GM21447 (cell line): ENCODE results near the gene KRTAP5-5.
"Not testable (repeated sequence)": the region's sequence is repeated elsewhere in the genome, so short reads cannot be mapped to it uniquely, and the experiment has no call there.

ENCODE experiments used
- ATAC-seq: cut with Tn5 transposase; IDR thresholded peaks from one replicate; pipeline ENCODE4 v1.9.1; 2021; ENCODE audit not compliant: unreplicated experiment

The KRTAP5-5 gene

DNA sequence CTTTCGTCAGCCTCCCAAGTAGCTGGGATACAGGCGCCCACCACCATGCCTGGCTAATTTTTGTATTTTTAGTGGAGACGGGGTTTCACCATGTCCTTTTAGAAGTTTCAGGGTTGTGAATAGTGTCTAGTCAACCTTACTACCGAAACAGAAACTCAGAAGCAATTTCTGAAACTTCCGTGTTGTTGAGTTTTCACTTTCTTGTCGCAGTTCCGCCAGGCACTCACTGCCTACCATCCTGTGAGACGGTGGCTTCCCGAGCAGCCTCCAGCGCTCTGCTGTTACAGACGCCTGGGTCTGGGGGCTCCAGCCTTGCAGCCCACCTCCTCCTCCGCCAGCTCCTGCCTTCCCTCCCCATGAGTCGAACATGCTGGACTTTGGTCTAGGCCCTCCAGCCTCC is 23.7 kb upstream of the KRTAP5-5 start:
- peak; percentile 94 for ATAC-seq

DNA sequence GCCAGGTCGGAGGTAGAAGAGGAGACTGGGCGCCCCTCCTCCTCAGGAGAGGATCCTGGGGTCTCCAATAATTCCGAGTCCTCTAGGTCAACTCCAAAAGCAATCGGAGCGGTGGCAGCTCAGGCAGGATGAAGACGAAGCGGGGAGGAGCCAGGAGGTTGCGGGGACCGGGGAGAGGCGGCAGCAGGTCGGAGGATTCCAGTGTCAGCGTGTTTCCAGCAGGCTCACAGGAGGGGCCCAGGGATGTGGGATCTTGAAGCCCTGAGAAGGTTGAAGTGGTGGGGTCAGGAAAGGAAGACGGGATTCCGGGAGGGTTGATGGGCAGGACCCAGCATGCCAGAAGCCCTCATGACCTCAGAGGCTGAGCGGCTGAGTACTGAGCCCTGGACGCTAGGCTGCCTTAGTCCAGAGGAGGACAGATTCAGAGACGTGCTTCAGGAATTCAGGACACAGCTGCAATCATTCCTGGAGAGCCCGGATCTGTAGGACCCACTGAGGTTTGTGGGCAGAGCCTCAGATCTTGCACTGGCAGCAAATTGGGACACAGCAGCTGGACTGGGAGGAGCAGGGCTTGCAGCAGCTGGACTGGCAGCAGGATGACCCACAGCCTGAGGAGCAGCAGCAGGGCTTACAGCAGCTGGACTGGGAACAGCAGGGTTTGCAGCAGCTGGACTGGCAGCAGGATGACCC is 22.3 kb upstream of the KRTAP5-5 start:
- not testable (repeated sequence) for ATAC-seq

GRCh38 chr11:1607901-1608300 is 21.7 kb upstream of the KRTAP5-5 start:
- ATAC-seq: not testable (repeated sequence)

DNA sequence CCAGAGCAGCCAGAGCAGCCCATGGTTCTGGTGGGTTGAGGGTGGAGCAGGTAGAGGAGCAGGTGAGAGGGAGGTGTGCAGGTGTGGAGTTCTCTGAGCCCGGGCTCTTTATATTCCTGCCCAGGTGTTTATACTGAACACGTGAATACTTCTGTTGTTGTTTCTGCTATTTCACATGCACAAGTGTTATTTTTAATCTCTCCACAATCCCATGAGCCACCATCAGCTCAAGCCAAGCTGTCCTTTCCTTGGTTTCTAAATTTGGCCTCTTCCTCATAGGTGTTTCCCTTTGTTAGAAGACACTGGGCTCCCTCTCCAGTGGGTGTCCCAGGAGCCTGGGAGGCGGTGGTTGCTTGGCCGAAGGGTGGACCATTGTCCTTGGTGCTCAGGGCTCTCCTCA is 21.2 kb upstream of the KRTAP5-5 start, which contains the start of gene KRTAP5-3:
Gene KRTAP5-3, minus strand, starts transcription at position 101 of the 400 bp plus-strand sequence. Its CDS starts 78 bp downstream, at position 23.
- no peak for ATAC-seq

DNA sequence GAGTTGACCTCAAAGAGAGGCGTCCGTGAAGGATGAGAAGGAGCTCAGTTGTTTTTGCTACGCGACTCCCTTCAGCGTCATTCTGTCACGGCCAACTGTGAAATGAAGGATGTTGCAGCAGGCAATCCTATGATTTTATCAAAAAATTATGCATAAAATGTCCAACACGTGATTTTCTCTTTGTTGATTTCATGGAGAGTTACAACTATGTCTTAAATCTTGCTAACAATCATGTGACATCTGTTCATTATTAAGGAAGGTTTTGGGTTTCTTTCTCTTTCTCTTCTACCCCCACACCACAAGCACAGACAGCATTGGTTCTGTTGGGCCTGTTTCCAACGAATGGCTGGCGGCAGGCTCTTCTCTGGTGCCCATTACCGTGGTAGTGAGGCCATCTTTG is 11.3 kb upstream of the KRTAP5-5 start:
- no peak for ATAC-seq

DNA sequence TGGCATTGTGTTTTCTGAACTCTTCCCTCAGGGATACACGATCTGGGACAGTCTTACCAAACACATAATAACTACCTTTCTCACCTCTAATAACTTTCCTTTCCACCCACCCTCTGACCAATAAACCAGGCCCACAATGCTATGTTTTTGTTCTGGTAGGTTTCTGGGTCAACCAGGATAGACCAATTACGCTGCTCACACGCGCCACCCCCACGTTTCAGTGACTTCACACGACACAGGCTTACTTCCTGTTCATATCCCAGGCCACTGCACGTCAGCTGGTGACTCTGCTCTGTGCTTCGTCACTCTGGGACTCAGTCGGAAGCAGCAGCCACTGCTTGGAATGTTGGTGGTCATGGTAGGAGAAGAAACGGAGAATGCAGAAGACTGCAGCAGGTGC is 10.1 kb upstream of the KRTAP5-5 start:
- ATAC-seq: no peak

DNA sequence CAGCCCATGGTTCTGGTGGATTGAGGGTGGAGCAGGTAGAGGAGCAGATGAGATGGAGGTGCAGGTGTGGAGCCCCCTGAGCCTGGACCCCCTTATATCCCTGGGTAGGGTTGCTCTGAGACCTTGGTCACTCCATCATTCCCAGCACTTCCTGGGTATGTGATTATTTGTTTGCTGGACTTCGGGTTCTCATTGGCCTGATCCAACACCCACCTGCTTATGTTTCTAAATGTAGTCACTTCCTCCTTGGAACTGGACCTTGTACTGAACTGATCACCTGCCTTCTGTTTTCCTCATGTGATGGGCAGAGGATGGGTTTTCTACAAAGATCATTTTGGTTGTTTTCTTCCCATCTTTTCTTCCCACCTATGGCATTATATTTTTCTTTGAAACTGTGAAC is 7.5 kb upstream of the KRTAP5-5 start, which contains the start of gene KRTAP5-4:
Gene KRTAP5-4, minus strand, starts transcription at position 53 of the 400 bp plus-strand sequence. Its CDS starts 45 bp downstream, at position 8.
- no peak for ATAC-seq

DNA sequence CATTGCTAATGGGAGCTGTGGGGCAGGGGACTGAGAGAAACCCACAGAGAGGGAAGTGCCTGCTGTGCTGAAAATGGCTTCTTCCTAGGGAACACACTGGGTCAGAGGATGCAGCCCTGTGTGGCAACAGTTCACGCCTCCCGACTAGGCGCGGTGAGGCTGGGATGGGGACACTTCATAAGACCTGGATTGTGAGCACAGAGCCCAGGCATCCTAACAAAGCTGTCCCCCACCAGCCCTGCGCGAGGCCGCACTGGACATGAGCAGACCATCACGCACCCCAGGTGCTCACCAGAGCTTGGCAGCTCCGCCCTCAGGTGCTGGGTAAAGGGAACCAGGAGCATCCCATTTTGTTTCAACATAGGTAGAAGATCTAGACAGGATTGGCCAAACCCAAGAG is 5.9 kb upstream of the KRTAP5-5 start:
- no peak for ATAC-seq

DNA sequence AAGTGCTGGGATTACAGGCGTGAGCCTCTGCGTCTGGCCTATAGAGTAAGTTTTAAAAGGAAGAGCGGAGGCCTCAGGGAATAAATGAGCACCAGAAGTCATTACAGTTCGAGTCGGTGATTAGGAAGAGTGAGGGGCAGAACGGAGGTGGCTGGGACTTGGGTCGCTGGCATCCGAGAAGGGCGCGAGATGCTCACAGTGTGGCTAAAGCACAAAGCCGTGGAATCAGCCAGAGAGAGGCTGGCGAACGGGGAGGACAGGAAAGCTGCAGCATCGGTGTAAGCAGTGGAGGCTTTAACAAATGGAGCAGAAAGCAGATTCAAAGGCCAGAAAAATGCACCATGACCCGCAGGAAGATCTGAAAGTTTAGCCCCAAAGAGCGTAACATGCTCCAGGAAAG is 5.0 kb upstream of the KRTAP5-5 start:
- no peak for ATAC-seq

DNA sequence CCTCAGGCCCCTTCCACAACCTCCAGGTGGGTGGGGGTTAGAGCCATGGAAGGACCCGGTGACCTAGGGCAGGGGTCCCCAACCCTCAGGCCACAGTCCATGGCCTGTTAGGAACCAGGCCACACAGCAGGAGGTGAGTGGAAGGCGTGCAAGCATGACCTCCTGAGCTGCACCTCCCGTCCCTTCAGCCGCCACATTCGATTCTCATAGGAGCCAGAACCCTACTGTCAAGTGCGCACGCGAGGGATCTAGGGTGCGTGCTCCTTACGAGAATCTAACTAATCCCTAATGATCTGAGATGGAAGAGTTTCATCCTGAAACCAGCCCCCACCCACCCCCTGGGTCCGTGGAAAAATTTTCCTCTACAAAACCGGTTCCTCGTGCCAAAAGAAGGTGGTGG is 4.0 kb upstream of the KRTAP5-5 start:
- no peak for ATAC-seq

DNA sequence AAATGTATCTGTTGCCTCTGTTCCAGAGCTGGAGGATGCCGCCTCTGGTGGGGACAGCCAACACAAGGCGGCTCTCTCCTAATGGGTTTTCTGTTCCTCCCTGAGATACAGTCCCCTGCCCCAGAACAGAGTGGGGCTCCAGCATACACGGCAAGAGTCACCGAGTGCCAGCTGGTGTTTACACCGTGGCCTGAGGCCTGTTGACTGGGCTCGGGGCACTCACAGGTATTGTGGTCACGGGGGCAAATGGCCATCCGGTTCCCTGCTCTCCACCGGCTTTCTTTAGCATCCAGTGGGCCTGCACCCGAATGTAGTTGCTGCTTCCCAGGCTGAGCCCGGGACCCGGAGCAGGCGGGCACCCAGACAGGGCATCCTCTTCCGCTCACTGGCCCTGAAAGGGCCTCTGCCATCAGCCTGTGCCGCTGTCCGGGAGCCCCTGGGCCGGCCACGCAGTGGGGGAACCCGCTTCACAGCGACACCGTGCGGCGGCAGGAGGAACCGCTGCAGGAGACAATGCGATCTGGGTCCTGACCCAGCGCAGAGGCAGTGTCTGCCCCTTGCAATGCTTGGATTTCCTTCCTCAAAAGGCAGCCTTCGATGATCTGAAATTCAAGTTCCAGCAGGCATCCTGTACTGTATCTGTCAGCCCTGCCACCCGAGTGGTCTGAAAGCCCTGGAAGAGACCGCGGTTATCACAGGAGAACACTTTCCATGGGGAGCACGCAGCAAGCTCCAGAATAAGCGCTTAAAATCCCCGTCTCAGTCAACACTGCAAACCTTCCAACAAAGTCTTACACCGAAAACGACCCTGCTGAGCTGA is 859 bp upstream of the KRTAP5-5 start:
- no peak for ATAC-seq

DNA sequence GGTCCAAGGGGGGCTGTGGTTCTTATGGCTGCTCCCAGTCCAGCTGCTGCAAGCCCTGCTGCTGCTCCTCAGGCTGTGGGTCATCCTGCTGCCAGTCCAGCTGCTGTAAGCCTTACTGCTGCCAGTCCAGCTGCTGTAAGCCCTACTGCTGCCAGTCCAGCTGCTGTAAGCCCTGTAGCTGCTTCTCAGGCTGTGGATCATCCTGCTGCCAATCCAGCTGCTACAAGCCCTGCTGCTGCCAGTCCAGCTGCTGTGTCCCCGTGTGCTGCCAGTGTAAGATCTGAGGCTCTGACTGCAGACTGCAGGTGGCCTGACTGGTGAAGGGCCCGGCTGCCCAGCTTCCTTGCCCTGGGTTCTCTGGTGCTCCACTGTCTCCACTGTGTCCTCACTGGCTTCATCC is 696 bp downstream of the KRTAP5-5 start:
- ATAC-seq: no peak

GRCh38 chr11:1631066-1631568 is 1.5 kb downstream of the KRTAP5-5 start:
- no peak for ATAC-seq

DNA sequence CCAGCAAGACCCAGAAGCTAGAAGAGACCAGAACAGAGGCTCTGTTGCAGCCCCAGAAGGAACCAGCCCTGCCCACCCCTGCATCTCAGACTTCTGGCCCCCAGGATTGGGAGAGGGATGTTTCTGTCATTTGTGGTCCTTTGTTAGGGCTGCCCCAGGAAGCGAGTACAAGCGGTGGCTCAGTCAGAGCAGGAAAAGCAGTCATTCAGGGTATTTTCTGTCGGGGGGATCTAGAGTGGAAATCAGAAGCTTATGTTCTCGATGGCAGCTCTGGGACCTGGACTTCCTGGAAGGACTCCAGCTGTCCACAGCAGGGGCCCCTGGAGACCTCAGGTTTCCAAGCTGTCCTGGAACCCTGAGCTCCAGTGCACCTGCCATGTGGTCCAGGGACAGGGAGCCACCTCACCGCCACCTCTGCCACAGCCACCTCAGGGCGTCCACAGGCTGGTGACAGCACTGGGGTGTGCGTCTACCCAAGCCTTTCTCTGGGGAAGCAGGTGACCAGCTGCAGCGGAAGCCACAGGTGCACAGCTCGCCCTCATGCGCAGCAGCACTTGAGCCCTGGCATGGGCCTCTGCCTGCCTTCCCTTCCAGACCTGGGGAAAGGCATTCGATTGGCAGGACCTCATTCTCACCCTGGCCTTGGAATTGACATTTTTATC is 2.6 kb downstream of the KRTAP5-5 start:
- ATAC-seq: no peak

DNA sequence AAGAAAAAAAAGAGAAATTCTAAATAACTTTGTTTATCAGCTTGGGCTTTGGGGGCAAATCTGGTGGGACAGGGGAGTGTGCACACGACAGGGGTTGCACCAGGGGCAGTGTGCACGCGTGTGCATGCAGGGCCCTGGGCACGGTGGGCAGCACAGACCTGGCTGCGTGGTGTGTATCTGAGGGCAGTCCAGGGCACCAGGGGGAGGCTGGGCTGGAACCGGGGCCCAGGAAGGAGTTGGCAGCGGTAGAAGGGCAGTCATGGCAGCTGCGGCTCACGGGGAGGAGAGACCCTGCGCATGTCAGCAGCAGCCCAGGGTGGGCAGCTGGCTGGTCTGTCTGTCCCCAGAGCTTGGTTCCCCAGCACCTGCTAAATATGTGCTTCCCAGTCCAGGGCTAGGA is 4.3 kb downstream of the KRTAP5-5 start:
- ATAC-seq: no peak

DNA sequence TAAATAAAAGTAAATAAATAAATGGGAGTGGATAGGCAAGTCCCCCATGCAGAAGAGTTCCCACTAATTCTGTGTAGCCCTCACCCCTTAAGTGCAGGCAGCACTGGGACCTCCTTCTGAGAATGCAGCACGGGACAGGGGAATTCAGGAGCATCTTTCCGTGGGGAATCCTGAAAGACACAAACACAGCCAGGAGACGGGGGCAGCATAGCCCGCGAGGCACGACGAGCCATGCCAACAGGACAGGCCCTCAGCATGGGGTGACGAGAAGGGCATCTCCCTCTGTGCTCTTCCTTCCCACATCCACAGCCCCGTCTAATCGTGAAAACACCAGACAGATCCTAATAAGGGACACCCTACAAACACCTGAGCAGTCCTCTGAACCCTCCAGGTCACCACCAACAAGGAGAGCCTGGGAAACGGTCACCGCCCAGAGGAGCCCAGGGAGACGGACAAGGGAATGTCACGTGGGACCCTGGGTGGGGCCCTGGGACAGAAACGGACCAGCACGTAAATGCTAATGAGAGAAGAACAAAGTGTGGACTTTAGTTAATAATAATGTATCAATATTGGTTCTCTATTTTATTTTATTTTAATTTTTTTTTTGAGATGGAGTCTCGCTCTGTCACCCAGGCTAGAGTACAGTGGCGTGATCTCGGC is 6.8 kb downstream of the KRTAP5-5 start:
- no peak for ATAC-seq

DNA sequence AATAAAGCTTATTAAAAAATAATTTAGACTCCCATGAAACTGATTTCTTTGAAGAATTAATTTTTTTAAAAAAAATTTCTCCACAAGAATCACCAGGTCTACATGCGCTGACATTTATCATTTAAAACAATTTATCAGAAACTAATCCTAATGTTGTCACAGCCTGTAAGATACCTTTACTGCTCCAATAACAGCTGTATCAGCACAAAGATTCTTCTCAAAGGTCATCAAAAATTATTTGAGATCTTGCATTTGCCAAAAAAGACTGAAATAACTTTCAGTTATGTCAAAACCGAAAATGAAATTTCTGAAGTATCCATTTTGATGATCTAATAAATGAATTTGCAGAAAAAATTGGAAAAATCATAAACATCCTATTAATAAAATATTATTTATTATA is 8.1 kb downstream of the KRTAP5-5 start:
- ATAC-seq: no peak

DNA sequence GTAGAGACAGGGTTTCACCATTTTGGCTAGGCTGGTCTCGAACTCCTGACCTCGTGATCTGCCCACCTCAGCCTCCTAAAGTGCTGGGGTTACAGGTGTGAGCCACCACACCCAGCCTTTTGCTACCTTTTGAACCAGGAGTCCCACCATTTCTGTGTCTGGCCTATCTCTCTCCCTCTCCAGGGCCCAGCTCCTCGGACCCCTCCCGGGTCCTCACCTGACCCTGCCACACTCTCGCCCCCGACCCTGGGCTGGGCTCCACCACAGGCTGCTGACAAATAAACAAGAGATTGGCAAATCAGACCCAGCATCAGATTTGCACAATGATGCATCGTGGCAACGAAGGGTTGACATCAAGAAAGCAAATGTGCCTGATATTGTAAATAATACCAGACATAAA is 8.8 kb downstream of the KRTAP5-5 start:
- ATAC-seq: no peak

DNA sequence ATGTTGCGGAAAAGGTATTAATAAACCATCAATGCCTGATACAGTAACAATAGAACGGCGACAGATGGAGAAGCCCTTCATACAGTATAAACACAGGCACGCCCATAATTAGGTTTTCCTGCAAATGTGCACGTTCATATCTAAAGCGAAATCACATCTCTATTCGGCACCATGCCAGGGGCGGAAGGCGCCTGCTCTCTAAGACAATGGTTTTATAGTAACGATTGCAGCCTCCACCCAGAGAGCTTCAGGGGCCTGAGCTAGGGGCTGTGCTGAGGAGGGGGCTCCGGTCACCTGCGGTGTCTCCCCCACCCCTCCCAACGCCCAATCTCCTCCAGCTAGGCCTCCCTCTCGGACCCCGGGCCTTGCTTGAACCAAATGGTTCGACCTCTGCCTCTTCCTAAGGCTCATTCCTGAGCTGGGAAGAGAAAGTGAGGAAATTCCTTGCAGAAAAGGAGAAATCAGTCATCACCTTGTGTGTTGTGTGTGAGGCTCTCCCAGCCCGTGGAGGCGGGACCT is 9.6 kb downstream of the KRTAP5-5 start:
- ATAC-seq: no peak

GRCh38 chr11:1639666-1640065 is 10.1 kb downstream of the KRTAP5-5 start:
- ATAC-seq: no peak
